ENCODE measurements around the gene MRPL45.

DNA sequence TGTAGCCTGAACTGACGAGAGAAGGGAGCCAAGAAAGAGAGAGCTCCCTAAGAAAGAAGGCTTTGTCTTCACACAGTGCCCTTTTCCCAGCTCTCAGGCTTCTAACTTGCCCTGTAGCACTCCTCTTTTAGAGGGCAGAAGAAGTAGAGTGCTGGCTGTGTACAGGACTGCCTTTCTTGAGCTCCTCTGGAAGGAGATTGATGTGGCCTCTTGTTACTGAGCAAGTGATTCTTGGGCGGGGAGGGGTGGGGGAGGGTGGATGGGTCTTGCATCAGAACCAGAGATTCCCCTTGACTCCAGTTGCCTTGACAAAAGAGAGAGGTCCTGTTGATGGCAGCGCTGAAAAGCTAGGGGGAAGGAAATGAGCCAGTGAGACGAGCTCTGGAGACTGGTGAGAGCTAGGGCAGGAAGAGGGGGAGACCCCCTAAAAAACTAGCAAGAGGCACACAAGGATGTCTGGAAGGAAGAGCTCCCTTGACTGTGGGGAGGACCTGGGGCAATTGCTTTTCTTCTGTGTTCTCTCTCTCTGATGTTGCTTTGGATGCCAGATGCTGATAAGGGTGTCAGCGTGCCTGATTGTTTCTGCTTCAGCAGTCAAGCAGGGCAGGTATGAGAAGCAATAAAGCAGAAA is 28.4 kb downstream of the MRPL45 start:
- TF ChIP-seq ZNF207 (IDR thresholded peaks at IDR 0.05; ENCODE audit: borderline replicate concordance) (no peak), USF2 (IDR thresholded peaks at IDR 0.05; ENCODE audit: borderline replicate concordance, low read depth, low read length) (no peak), REST (IDR thresholded peaks at IDR 0.05; ENCODE audit: low read depth, low read length) (no peak)

All from GM12878 (cell line).